ENCODE results near the gene TMEM14C.
"Not testable (repeated sequence)": the region's sequence is repeated elsewhere in the genome, so short reads cannot be mapped to it uniquely, and the experiment has no call there.

The TMEM14C gene

DNA sequence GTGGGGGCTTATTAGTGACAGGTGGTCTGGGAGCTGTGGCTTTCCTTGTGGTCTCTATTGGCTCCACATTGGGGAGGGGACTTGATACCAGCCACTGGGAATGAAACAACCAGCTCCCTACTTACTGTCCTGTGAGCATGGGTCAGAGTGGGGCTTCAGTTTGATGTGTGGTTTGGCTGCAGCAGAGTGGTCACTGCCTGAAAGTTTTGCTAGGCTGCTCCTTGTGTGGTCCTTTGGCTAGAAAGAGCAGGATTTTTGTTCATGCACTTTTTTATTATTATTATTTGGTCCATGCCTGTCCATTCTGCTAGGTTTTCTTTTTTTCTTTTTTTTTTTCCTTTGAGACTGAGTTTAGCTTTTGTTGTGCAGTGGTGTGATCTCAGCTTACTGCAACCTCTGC, 17.2 kb downstream of the TMEM14C start:
- no peaks in the 10 kb centered on the region for H3K4me1 Mint-ChIP-seq
- H3K9me3 Mint-ChIP-seq: no peaks in the 10 kb centered on the region
- DNase-seq (ENCODE audit: low spot score in 2 of 2) (no peak), ATAC-seq (no peak)
- H3K4me3 Mint-ChIP-seq: no peak overlapping the region
- no peaks in the 10 kb centered on the region for H3K36me3 Mint-ChIP-seq
- H3K27ac Mint-ChIP-seq: no peak overlapping the region

DNA sequence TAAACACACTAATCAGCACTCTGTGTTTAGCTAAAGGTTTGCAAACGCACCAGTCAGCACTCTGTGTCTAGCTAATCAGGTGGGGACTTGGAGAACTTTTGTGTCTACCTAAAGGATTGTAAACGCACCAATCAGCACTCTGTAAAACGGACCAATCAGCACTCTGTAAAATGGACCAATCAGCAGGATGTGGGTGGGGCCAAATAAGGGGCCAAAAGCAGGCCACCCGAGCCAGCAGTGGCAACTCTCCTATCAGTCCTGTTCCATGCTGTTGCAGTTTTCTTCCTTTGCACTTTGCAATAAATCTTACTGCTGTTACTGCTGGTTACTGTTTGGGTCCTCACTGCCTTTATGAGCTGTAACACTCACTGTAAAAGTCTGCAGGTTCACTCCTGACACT, 18.8 kb downstream of the TMEM14C start:
- not testable (repeated sequence) for H3K36me3 Mint-ChIP-seq; H3K9me3 Mint-ChIP-seq; H3K4me1 Mint-ChIP-seq; H3K27ac Mint-ChIP-seq; DNase-seq (ENCODE audit: low spot score in 2 of 2); H3K4me3 Mint-ChIP-seq; ATAC-seq

DNA sequence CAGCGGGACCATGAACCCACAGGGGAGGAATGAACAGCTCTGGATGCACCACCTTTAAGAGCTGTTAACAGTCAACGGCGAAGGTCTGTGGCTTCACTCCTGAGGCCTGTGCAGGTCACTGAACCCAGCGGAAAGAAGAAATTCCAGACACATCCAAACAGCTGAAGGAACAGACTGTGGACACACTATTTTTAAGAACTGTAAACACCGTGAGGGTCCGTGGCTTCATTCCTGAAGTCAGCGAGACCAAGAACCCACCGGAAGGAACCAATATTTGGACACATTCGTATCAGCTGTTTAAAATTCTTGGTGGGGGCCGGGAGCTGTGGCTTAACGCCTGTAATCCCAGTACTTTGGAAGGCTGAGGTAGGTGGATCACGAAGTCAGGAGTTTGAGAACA, 19.4 kb downstream of the TMEM14C start:
- Mint-ChIP-seq H3K9me3 (no peaks in the 10 kb centered on the region), H3K36me3 (no peaks in the 10 kb centered on the region), H3K27ac (no peak overlapping the region), H3K4me1 (peaks cover 6% of the 10 kb centered on the region), H3K4me3 (no peak overlapping the region)
- no peak for DNase-seq (ENCODE audit: low spot score in 2 of 2)
- ATAC-seq: no peak

DNA sequence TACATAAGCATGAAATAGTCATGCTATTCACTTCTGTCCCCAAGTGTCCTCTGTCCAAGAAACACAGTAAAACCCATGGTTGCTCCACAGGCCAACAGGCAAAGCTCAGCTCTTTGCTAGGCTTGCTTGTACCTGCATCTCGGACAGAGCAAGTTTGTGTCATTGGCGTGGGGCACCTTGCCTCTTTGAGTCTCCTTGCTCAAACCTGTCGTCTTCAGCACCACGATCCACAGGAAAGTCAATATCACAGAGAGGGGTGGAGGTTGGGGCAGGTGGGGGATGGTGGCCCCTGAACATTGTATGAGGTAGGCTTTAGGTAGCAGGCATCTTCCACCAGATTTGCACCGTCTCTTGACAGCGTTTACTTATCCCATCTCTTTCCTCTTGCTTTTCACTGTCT, 20.6 kb downstream of the TMEM14C start:
- ATAC-seq (no peak), DNase-seq (ENCODE audit: low spot score in 2 of 2) (no peak)
- Mint-ChIP-seq H3K27ac (no peak overlapping the region), H3K4me3 (no peak overlapping the region), H3K9me3 (no peaks in the 10 kb centered on the region), H3K4me1 (peaks cover 6% of the 10 kb centered on the region), H3K36me3 (peaks cover 7% of the 10 kb centered on the region)

DNA sequence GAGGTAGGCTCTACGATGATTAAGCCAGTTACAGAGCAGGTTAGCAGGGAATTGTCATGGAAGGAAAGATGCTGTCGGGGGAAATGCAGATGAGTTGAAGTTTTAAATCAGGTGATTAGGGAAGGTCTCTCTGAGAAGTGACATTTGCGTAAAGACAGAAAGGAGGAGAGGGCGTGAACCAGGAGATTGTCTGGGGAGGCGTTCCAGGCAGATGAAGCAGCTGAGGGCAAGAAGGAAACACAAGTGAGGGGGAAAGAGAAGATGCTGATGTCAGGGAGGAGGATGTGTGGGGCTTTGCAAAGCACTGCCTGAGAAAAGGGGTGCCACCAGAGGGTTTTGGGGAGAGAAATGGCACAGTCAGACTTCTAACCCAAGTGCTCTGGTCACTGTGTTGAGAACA, 22.2 kb downstream of the TMEM14C start:
- H3K4me3 Mint-ChIP-seq: no peak overlapping the region
- no peak for DNase-seq (ENCODE audit: low spot score in 2 of 2)
- peaks cover 17% of the 10 kb centered on the region for H3K4me1 Mint-ChIP-seq
- no peak for ATAC-seq
- H3K9me3 Mint-ChIP-seq: no peaks in the 10 kb centered on the region
- H3K27ac Mint-ChIP-seq: no peak overlapping the region
- peaks cover 12% of the 10 kb centered on the region for H3K36me3 Mint-ChIP-seq

DNA sequence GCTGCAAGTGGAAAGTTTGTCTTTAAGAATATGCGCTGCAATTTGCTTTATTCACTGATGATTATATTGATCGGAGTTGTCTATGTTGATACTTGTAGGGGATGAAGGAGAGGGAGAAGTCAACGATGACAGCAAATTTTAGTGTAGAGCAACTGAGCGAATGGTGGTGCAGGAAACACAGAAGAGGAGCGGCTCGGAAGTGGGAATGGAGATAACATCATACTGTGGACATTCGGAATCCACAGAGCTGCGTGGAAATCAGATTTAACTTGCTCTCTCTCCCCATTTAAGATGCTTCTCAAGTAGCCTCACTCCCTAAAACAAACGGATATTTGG, 24.0 kb downstream of the TMEM14C start:
- no peak for DNase-seq (ENCODE audit: low spot score in 2 of 2)
- H3K9me3 Mint-ChIP-seq: no peaks in the 10 kb centered on the region
- peak overlapping the region; percentile 92 for H3K4me3 Mint-ChIP-seq
- no peak for ATAC-seq
- H3K4me1 Mint-ChIP-seq: peaks cover 35% of the 10 kb centered on the region
- H3K36me3 Mint-ChIP-seq: peaks cover 28% of the 10 kb centered on the region
- H3K27ac Mint-ChIP-seq: peak overlapping the region; percentile 95

DNA sequence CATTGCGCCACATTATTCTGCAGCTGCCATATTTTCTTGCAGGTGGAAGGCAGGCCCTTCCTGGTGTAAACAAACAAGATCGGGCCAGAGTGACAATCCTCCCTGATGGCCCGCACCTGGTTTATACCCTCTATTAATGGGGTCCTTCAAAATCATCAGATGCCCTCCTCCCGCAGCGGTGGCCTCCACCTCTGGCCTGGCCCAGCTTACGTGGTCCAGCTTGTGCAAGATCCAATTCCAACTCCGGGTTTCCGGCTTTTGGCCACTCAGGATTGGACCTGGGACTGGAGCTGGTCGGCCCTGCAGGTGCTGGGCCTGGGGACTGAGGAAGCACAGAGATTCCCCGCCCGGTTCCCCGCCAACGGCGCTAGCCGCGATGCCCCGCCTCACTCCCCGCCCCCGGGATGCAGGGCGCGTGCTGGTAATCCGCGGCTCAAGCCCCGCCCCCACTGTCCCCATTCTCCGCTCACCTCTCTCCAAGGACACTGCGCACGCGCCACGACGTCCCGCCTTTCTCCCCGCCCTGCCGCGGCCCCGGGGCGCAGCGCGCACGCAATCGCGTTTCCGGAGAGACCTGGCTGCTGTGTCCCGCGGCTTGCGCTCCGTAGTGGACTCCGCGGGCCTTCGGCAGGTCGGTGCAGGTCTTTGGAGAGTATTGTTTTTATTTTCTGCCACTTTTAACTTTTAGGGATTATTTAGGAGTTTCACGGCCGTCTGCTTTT, 24.5 kb downstream of the TMEM14C start, which contains the start of gene TMEM14B:
TMEM14B (plus strand) TSS at position 555 of the 722 bp plus-strand sequence. CDS start 1,441 bp downstream, outside the sequence.
- DNase-seq (ENCODE audit: low spot score in 2 of 2): peak; percentile 99 to 100
- ATAC-seq: peak; percentile 96
- peak within 1 kb of the TSS; percentile 92 for H3K4me3 Mint-ChIP-seq
- no peaks in the 10 kb centered on the region for H3K9me3 Mint-ChIP-seq
- H3K36me3 Mint-ChIP-seq: peaks cover 33% of the 10 kb centered on the region
- peak within 1 kb of the TSS; percentile 95 for H3K27ac Mint-ChIP-seq
- peaks cover 40% of the 10 kb centered on the region for H3K4me1 Mint-ChIP-seq

DNA sequence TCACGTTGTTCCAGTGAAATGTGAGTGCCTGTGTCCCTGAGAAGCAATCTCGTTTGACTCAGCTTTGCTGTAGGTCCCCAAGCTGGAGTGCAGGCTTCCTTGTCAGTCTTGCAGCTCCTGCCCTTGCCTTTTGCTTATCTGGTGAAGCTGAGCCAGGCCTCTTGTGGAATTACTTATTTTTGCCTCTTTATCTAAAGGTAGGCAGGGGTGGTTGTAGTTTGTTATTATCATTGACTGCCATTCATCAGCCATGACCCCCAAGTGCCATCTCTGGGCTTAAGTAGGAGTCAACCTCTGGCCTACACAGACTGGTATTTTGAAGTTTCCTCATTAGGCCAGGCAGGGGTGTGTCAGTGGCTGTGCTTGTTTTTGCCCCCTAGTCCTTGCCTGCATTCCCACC, 26.9 kb downstream of the TMEM14C start:
- Mint-ChIP-seq H3K4me1 (peaks cover 59% of the 10 kb centered on the region), H3K9me3 (no peaks in the 10 kb centered on the region), H3K36me3 (peaks cover 57% of the 10 kb centered on the region), H3K27ac (no peak overlapping the region), H3K4me3 (no peak overlapping the region)
- DNase-seq (ENCODE audit: low spot score in 2 of 2) (no peak), ATAC-seq (no peak)

DNA sequence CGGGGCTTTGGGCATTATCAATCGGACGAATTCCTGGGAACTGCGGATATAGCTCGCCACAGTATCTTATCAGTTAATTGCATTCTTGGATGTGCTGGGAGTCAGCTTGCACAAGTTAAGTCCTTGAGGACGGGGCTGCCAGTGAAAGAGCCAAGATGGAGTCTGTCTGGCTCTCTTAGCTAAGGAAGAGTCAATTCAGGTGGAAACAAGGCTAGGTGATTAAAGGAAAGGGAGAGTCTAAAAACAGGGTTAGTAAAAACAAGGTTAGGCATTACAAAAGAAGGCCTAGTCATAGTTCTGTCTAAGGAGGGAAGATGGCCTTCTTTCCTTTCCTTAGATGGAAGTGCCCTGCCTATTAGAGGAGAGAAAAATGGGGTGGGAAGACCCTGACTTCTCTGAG, 27.7 kb downstream of the TMEM14C start:
- not testable (repeated sequence) for H3K9me3 Mint-ChIP-seq; H3K4me3 Mint-ChIP-seq; ATAC-seq; DNase-seq (ENCODE audit: low spot score in 2 of 2)
- Mint-ChIP-seq H3K4me1 (peaks cover 65% of the 10 kb centered on the region), H3K36me3 (peaks cover 65% of the 10 kb centered on the region), H3K27ac (peak overlapping the region; percentile 78)

DNA sequence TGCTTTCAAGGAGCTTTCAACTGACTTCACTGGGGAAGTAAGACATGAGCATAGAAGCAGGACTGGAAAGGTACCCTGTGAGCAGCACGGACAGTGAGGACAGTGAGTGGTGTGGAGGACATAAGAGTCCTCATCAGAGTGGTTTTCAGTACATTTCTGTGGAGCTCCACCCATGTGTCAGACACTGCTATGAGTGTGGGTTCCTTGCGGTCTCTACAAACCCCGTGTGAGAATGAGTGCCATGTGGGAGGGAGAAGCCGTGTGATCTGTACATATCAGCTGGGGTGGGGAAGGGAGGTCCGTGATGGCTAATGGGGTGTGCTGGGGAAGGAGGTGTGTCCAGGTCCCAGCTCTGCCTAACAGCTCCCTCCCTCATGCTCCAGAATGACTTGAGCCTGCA, 28.9 kb downstream of the TMEM14C start:
- not testable (repeated sequence) for DNase-seq (ENCODE audit: low spot score in 2 of 2); H3K9me3 Mint-ChIP-seq
- peak overlapping the region; percentile 78 for H3K27ac Mint-ChIP-seq
- H3K4me3 Mint-ChIP-seq: peak overlapping the region; percentile 16
- peaks cover 77% of the 10 kb centered on the region for H3K36me3 Mint-ChIP-seq
- H3K4me1 Mint-ChIP-seq: peaks cover 62% of the 10 kb centered on the region
- ATAC-seq: peak; percentile 61

DNA sequence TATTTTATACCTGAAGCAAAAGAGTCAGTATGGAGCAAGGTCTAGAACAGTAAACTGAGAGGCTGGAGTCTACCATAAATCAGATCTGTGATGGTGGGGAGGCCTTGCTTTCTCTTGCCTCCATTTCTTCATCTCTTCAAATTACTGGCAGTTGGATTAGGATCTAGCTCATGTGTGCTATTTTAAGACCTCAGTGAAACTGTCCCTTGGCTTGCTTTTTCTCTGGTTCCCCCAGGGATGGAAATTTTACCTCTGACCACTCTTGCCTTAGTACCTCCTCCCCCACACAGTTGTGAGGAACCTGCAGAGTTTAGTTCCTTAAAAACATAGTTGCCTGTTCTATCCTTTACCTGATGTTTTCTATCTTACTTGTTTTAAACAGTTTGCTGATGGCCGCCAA, 33.2 kb downstream of the TMEM14C start:
- H3K4me3 Mint-ChIP-seq: no peak overlapping the region
- peaks cover 98% of the 10 kb centered on the region for H3K36me3 Mint-ChIP-seq
- no peak for DNase-seq (ENCODE audit: low spot score in 2 of 2)
- no peaks in the 10 kb centered on the region for H3K9me3 Mint-ChIP-seq
- H3K4me1 Mint-ChIP-seq: peaks cover 44% of the 10 kb centered on the region
- ATAC-seq: no peak
- H3K27ac Mint-ChIP-seq: peak overlapping the region; percentile 61

DNA sequence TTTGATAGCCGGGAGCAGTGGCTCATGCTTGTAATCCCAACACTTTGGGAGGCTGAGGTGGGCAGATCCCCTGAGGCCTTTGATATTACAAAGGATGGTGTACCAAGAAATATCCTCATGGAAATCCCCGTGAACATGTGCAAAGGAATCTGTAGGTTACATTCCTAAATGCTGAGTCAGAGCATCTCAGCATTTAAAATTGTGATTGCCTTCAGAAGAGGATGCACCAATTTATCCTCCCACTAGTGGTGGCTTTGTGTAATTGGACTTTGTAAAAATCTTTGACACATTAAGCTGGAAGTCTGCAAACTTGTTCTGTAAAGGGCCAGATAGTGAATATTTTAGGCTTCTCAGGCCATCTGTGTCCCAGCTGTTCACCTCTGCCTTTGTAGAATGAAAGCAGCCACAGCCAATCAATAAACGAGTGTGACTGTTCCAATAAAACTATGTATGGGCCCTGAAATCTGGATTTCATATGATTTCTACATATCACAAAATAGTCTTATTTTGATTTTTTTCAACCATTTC, 36.5 kb downstream of the TMEM14C start:
- DNase-seq (ENCODE audit: low spot score in 2 of 2) (no peak), ATAC-seq (no peak)
- Mint-ChIP-seq H3K36me3 (peaks cover 79% of the 10 kb centered on the region), H3K9me3 (no peaks in the 10 kb centered on the region), H3K27ac (no peak overlapping the region), H3K4me1 (peaks cover 15% of the 10 kb centered on the region), H3K4me3 (no peak overlapping the region)

DNA sequence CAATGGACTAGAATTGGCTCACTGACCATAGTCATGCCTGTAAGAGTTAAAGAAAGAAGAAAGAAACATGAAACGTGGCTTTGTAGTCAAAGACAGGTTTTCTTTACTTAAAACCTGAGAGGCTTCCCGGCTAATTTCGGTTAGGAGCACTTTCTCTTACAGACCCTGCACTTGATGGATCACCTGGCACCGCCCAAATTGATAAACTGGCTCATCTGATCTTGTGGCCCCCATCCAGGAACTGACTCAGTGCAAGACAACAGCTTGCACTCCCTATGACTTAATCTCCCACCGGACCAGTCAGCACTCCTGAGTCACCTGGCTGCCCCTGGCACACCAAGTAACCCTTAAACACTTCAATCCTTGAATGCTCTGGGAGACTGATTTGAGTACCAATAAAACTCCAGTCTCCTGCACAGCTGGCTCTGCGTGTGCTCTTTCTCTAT, 37.0 kb downstream of the TMEM14C start:
- no peak overlapping the region for H3K4me3 Mint-ChIP-seq
- peak overlapping the region; percentile 14 for H3K27ac Mint-ChIP-seq
- DNase-seq (ENCODE audit: low spot score in 2 of 2) (no peak), ATAC-seq (peak; percentile 82)
- H3K4me1 Mint-ChIP-seq: peaks cover 10% of the 10 kb centered on the region
- no peaks in the 10 kb centered on the region for H3K9me3 Mint-ChIP-seq
- H3K36me3 Mint-ChIP-seq: peaks cover 74% of the 10 kb centered on the region

DNA sequence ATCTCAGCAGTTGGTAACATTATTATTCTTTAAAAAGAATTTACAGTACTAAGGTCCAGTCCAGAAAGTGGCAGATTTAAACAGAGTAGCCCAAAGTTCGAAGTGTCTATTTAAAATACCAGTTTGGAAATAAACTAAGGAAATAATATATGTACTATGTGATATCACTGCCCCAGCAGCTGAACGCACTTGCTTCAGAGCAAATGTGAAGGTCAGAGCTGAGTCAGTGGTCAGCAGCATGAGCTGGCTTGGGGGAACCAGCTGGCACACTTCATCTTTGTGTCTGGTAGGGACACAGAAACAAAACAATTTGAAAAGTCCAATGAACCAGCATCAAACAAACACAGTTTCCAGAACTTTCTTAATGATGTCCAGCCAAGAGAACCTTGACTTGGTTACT, 40.1 kb downstream of the TMEM14C start:
- DNase-seq (ENCODE audit: low spot score in 2 of 2) (no peak), ATAC-seq (no peak)
- H3K36me3 Mint-ChIP-seq: peaks cover 47% of the 10 kb centered on the region
- H3K27ac Mint-ChIP-seq: no peak overlapping the region
- H3K9me3 Mint-ChIP-seq: no peaks in the 10 kb centered on the region
- H3K4me3 Mint-ChIP-seq: no peak overlapping the region
- H3K4me1 Mint-ChIP-seq: peaks cover 6% of the 10 kb centered on the region

DNA sequence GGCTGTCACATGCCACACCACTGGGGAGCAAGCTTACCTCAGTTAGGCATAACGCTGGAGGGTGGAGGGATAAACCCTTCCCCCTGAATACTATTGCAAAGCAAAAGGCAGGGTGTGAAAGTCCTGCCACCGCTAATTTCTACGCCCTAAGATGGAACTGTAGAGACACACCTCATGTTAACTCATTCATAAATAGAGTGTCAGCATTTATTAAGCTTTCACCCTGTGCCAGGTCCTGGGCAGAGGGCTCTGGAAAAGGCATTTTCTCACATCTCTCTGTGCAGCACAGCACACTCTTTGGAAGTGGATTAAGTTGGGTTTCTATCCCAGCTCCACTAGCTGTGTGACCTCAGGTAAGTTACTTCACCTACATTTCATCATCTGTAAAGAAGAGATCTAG, 46.5 kb downstream of the TMEM14C start:
- ATAC-seq: no peak
- DNase-seq (ENCODE audit: low spot score in 2 of 2): no peak
- peaks cover 43% of the 10 kb centered on the region for H3K36me3 Mint-ChIP-seq
- no peak overlapping the region for H3K4me3 Mint-ChIP-seq
- H3K9me3 Mint-ChIP-seq: no peaks in the 10 kb centered on the region
- no peaks in the 10 kb centered on the region for H3K4me1 Mint-ChIP-seq
- no peak overlapping the region for H3K27ac Mint-ChIP-seq

DNA sequence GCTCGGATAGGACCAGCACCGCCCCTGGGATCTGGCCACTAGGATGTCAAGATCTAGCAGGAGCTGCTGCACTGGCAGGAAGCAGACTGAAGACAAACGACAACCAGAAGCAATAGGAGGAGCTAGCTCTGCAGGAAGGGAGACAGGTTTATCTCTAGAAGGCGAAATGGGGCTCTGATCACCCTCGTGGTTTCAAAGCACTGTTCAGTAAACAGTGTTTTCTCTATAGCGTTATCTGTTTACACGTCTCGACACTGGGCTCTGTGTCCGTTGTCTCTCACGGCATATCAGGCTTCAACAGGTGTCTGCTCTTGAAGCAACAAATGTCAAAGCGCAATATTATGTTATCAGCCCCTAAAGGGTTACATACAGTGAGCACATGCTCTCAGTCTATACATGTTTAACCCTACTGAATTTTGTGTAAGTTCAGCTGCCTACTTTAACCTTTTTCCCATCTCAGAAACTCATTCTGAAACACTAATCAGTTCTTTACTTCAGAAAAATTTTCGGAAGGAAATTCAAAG, 48.6 kb downstream of the TMEM14C start:
- no peak for DNase-seq (ENCODE audit: low spot score in 2 of 2)
- H3K36me3 Mint-ChIP-seq: peaks cover 52% of the 10 kb centered on the region
- H3K4me1 Mint-ChIP-seq: no peaks in the 10 kb centered on the region
- peak overlapping the region; percentile 57 for H3K27ac Mint-ChIP-seq
- H3K9me3 Mint-ChIP-seq: no peaks in the 10 kb centered on the region
- H3K4me3 Mint-ChIP-seq: no peak overlapping the region
- no peak for ATAC-seq
